ENCODE data around the gene SUSD4.

SUSD4 gene

DNA sequence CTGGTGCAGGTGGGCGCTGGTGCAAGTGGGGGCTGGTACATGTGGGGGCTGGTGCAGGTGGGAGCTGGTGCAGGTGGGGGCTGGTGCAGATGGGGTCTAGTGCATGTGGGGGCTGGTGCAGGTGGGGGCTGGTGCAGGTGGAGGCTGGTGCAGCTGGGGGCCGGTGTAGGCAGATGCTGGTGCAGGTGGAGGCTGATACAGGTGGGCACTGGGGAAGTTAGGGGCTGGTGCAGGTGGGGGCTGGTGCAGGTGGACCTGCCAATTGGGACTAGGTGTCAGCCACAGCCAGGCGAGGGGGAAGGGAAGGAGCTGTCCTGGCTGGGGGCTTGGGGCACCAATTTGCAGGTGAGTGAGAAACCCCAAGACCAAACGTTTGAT, 174.5 kb downstream of the SUSD4 start:
- no peak for DNase-seq (ENCODE audit: low spot score)
- TF ChIP-seq, protein P1, sequence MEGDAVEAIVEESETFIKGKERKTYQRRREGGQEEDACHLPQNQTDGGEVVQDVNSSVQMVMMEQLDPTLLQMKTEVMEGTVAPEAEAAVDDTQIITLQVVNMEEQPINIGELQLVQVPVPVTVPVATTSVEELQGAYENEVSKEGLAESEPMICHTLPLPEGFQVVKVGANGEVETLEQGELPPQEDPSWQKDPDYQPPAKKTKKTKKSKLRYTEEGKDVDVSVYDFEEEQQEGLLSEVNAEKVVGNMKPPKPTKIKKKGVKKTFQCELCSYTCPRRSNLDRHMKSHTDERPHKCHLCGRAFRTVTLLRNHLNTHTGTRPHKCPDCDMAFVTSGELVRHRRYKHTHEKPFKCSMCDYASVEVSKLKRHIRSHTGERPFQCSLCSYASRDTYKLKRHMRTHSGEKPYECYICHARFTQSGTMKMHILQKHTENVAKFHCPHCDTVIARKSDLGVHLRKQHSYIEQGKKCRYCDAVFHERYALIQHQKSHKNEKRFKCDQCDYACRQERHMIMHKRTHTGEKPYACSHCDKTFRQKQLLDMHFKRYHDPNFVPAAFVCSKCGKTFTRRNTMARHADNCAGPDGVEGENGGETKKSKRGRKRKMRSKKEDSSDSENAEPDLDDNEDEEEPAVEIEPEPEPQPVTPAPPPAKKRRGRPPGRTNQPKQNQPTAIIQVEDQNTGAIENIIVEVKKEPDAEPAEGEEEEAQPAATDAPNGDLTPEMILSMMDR (IDR thresholded peaks at IDR 0.05) = no peak
- Histone ChIP-seq H3K4me3 (no peak overlapping the region), H3K27ac (no peak overlapping the region)

DNA sequence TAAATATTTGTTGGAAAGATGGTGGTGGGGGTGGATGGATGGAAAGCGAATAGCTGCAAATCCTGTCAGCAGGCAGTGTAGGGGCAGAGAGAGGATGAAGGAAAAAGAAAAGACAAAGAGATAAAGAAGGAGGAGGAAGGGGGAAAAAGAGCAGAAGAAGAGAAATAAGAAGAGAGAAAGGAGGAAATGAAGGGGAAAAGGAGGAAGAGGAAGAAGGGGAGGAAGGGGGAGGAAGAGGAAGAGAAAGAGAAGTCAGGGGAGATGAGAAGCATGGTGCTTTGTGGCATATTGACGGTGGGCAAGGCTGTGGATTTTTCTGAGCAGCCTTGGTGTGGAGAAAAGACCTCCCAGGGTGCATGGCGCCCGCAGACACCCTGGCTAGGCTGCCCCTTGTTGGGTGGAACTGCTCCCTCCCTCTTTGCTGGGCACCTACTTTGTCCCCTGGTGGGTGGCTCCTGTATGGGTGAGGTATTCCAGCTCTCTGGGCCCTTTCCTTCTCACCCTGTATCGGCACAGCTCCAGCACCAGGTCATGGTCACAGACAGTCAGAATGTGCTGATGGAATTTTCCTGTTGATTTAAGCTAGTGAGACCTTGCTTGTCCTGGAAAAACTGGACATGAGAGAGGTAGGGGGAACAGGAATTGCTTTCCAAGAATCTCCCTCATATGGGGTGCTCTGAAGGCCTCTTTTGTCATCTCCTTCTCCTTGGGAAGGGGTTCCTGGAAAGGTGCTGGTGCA, 175.2 kb downstream of the SUSD4 start:
- Histone ChIP-seq H3K27ac (no peak overlapping the region), H3K4me3 (no peak overlapping the region)
- no peak for DNase-seq (ENCODE audit: low spot score)
- TF ChIP-seq, protein P1 (IDR thresholded peaks at IDR 0.05) = no peak

DNA sequence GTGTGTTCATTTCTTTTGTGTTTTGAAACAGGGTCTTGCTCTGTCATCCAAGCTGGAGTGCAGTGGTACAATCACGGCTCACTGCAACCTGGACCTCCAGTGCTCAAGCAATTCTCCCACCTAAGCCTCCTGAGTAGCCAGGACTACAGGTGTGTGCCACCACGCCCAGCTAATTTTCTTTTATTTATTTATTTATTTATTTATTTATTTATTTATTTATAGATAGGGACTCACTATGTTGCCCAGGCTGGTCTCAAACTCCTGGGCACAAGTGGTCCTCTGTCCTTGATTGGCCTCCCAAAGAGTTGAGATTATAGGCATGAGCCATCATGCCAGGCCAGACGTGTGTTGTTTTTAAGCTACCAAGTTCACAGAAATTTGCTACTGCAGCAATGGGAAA, 177.2 kb downstream of the SUSD4 start:
- TF ChIP-seq, protein P1 (IDR thresholded peaks at IDR 0.05) = no peak
- H3K4me3 ChIP-seq = no peak overlapping the region
- no peak for DNase-seq (ENCODE audit: low spot score)
- no peak overlapping the region for H3K27ac ChIP-seq

DNA sequence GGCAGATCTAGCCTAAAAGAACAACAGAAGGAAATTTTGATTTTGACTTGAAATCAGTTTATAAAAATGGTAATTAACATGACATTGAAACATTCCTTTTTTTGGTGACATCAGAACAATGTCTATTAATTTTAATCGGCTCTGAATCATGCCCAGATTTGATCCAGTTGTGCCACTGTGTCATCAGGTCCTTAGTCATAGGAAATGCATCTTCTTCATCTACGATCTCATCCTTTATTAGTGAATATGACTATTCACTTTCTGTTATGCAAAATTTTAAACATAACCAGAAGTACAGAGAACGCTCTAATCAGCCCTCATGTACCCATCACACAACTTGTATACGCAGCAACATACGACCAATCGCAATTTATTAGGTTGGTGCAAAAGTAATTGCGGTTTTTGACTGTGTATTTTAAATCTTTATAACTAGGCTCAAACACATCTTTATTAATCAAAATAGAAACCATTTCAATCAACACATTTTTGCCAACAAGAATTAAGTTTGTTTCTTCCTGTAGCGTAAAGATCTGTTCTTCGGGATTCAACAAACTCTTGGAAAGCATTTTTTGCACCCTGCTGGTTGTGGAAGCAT, 180.6 kb downstream of the SUSD4 start:
- no peak overlapping the region for H3K4me3 ChIP-seq
- no peak overlapping the region for H3K27ac ChIP-seq
- no peak for DNase-seq (ENCODE audit: low spot score)
- TF ChIP-seq, protein P1 (IDR thresholded peaks at IDR 0.05) = no peak

DNA sequence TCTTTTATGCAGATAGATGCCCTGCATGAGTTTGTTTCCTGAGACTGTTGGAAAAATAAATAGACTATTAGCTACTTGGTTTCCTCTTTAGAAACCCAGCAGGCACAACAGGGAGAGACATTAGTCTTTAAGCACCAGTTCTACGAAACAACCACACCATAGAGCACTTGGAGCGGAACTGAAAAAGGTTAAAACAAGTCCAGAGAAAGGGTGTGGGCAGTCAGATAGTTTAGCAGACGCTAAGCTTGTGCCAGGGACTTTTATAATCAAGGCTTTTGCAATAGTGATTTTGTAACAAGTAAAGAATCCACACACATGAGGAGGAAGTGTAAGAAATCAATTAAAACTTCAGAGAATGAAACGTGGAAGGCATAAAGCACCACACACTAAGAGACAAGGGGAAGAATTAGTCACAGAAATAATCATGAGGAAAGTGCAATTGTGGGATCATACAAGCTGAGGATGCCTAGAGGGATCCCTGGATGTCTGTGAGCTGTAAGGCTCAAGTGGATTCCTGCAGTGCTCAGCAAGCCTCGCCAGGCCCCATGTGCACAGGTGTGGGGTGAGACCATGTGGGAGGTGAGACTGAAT, 183.2 kb downstream of the SUSD4 start:
- Histone ChIP-seq H3K27ac (peak overlapping the region; percentile 42 to 75), H3K4me3 (no peak overlapping the region)
- TF ChIP-seq, protein P1 (IDR thresholded peaks at IDR 0.05) = no peak
- no peak for DNase-seq (ENCODE audit: low spot score)

DNA sequence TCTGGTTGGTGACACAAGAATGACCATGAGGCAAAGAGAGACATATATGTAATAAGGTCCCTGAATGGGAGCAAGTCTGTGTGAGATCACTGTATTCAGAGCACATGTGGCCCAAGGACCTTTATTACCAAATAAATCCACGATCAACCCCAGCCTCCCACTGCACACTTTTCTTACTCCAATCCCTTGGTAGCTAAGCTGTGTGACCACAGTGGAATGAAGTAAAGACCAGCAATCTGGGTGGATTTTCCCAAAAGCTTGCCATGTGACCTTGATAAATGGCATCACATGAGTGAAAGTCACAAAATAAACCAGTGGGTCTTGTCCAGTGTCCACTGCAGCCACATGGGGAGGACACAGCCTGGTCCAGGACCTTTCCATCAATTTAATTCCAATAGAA, 184.2 kb downstream of the SUSD4 start:
- no peak for DNase-seq (ENCODE audit: low spot score)
- TF ChIP-seq, protein P1 (IDR thresholded peaks at IDR 0.05) = no peak
- Histone ChIP-seq H3K27ac (no peak overlapping the region), H3K4me3 (no peak overlapping the region)

DNA sequence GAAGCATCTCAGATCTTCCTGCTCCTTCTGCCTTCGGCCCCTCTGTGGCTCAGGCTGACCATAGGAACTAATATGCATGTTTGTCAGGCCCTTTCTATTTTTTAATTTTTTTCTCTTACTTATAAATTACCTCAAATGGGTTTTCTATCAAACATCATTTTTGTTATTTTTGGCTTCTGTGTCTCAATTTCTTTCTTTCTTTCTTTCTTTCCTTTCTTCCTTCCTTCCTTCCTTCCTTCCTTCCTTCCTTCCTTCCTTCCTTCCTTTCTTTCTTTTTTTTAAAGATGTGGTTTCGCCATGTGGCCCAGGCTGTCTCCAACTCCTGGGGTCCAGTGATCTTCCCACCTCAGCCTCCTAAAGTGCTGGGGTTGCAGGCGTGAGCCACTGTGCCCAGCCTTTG, 184.7 kb downstream of the SUSD4 start:
- TF ChIP-seq, protein P1 (IDR thresholded peaks at IDR 0.05) = no peak
- Histone ChIP-seq H3K27ac (no peak overlapping the region), H3K4me3 (no peak overlapping the region)
- DNase-seq (ENCODE audit: low spot score) = no peak

Measured in coronary artery (tissue), 2 donors.